ENCODE measurements around the gene GOLGA7B.

The GOLGA7B gene

GRCh38 chr10:97868134-97868685 lies 18.6 kb downstream of the GOLGA7B start:
- no peaks in the 10 kb centered on the region for H3K36me3 ChIP-seq (ENCODE audit: control insufficient read depth in 2 of 2, insufficient read depth in 1 of 2, low read length in 2 of 2)
- no peaks in the 10 kb centered on the region for H3K9me3 ChIP-seq (ENCODE audit: control insufficient read depth, insufficient read depth, low read depth, low read length)
- CTCF ChIA-PET, result interaction anchor here (0.5 to 6.1 kb wide), 15 partner anchors 7 to 179 kb away, joined by 3 to 167 read pairs (median 4); no protein-coding TSS in a partner anchor
- H3K4me3 ChIP-seq (ENCODE audit: low read depth, low read length), result no peak overlapping the region
- H3K27ac ChIP-seq (ENCODE audit: extremely low read depth, low read depth, low read length), result no peak overlapping the region
- H3K4me1 ChIP-seq (ENCODE audit: control insufficient read depth, insufficient read depth, low read length), result peaks cover 3% of the 10 kb centered on the region; the same call in 1 of the 2 replicates
- POLR2A ChIA-PET, result interaction anchor here (0.9 to 1.4 kb wide), 2 partner anchors 78 to 104 kb away, joined by 3 to 4 read pairs; no protein-coding TSS in a partner anchor
- 0 out of 2 replicates have a peak, but pooled peaks have one; percentile 48 for TF ChIP-seq ZNF664 (tag by site-specific recombination; IDR thresholded peaks at IDR 0.05)
- TF ChIP-seq MZF1 (tag by site-specific recombination; IDR thresholded peaks at IDR 0.05; ENCODE audit: borderline replicate concordance), result no peak

- peaks cover 3% of the 10 kb centered on the region; the same call in 1 of the 2 replicates for H3K4me1 ChIP-seq (ENCODE audit: control insufficient read depth, insufficient read depth, low read length)
- no peak overlapping the region for H3K4me3 ChIP-seq (ENCODE audit: low read depth, low read length)
- ChIA-PET CTCF (interaction anchor here (0.6 to 6.1 kb wide), 34 partner anchors 8 to 777 kb away, joined by 3 to 167 read pairs (median 4); no protein-coding TSS in a partner anchor), POLR2A (interaction anchor here (0.6 to 1.4 kb wide), 4 partner anchors 20 to 133 kb away, joined by 3 to 7 read pairs (median 4); partner anchors contain the start of gene ZFYVE27)
- H3K36me3 ChIP-seq (ENCODE audit: control insufficient read depth in 2 of 2, insufficient read depth in 1 of 2, low read length in 2 of 2), result no peaks in the 10 kb centered on the region
- peak overlapping the region; percentile 20; the same call in 1 of the 2 replicates for H3K27ac ChIP-seq (ENCODE audit: extremely low read depth, low read depth, low read length)
- H3K9me3 ChIP-seq (ENCODE audit: control insufficient read depth, insufficient read depth, low read depth, low read length), result no peaks in the 10 kb centered on the region
- TF ChIP-seq WT1 (tag by site-specific recombination; IDR thresholded peaks at IDR 0.05) (no peak), YY1 (tag by site-specific recombination; IDR thresholded peaks at IDR 0.05) (no peak), SCRT2 (tag by site-specific recombination; IDR thresholded peaks at IDR 0.05) (peak; percentile 94), ZNF302 (tag by site-specific recombination; IDR thresholded peaks at IDR 0.05; ENCODE audit: low read depth) (no peak), ZXDB (tag by site-specific recombination; IDR thresholded peaks at IDR 0.05) (no peak), ZNF423 (tag by site-specific recombination; IDR thresholded peaks at IDR 0.05) (no peak), ZNF24 (tag by site-specific recombination; IDR thresholded peaks at IDR 0.05) (peak; percentile 31; the same call in 1 of the 2 replicates), OSR2 (tag by site-specific recombination; IDR thresholded peaks at IDR 0.05) (peak; percentile 94), ZNF561 (tag by site-specific recombination; IDR thresholded peaks at IDR 0.05; ENCODE audit: borderline replicate concordance) (peak; percentile 55; the same call in 1 of the 2 replicates), ZNF580 (tag by site-specific recombination; IDR thresholded peaks at IDR 0.05) (no peak), ZEB2 (tag by site-specific recombination; IDR thresholded peaks at IDR 0.05) (peak; percentile 37; the same call in 1 of the 2 replicates), KLF9 (tag by site-specific recombination; IDR thresholded peaks at IDR 0.05; ENCODE audit: low read depth) (no peak), ZBTB26 (tag by site-specific recombination; optimal IDR thresholded peaks at IDR 0.05) (no peak), ZBTB48 (tag by site-specific recombination; IDR thresholded peaks at IDR 0.05) (peak; percentile 55; the same call in 1 of the 2 replicates), HOXD13 (CRISPR knock-in tag; IDR thresholded peaks at IDR 0.05; ENCODE audit: borderline replicate concordance) (no peak), ZFP41 (tag by site-specific recombination; IDR thresholded peaks at IDR 0.05; ENCODE audit: borderline replicate concordance) (no peak), ZBTB11 (tag by site-specific recombination; conservative IDR thresholded peaks at IDR 0.05; ENCODE audit: low read depth) (no peak), ZNF560 (tag by site-specific recombination; IDR thresholded peaks at IDR 0.05; ENCODE audit: borderline replicate concordance) (no peak), ZSCAN30 (tag by site-specific recombination; IDR thresholded peaks at IDR 0.05) (0 out of 2 replicates have a peak, but pooled peaks have one; percentile 8), ZNF654 (tag by site-specific recombination; IDR thresholded peaks at IDR 0.05; ENCODE audit: low read depth) (peak; percentile 75), ZBTB44 (tag by site-specific recombination; IDR thresholded peaks at IDR 0.05) (peak; percentile 63; the same call in 1 of the 2 replicates)
Observed at GRCh38 chr10:97869091-97870042, 19.7 kb downstream of the GOLGA7B start.

Measured in HEK293 (cell line).